Measurements from ENCODE around the gene LRP1-AS.

The LRP1-AS gene

GRCh38 chr12:57160741-57161140, 13.3 kb upstream of the LRP1-AS start:
- no peak for DNase-seq (ENCODE audit: low spot score)

GRCh38 chr12:57160040-57160439, 12.6 kb upstream of the LRP1-AS start:
- no peak for DNase-seq (ENCODE audit: low spot score)

- DNase-seq (ENCODE audit: low spot score) = no peak
These were observed 11.9 kb upstream of the LRP1-AS start for GRCh38 chr12:57159311-57159710.

GRCh38 chr12:57158665-57159064, 11.2 kb upstream of the LRP1-AS start:
- DNase-seq (ENCODE audit: low spot score) = no peak

GRCh38 chr12:57158186-57158585, 10.8 kb upstream of the LRP1-AS start:
- DNase-seq (ENCODE audit: low spot score) = no peak

GRCh38 chr12:57157588-57158173, 10.3 kb upstream of the LRP1-AS start:
- no peak for DNase-seq (ENCODE audit: low spot score)

GRCh38 chr12:57156701-57157403, 9.4 kb upstream of the LRP1-AS start:
- no peak for DNase-seq (ENCODE audit: low spot score)

GRCh38 chr12:57154804-57155434, 7.5 kb upstream of the LRP1-AS start:
- DNase-seq (ENCODE audit: low spot score) = no peak

- peak; percentile 65 for DNase-seq (ENCODE audit: low spot score)
These were observed 6.7 kb upstream of the LRP1-AS start for GRCh38 chr12:57154076-57154475.

- DNase-seq (ENCODE audit: low spot score) = peak; percentile 58
These were observed 6.1 kb upstream of the LRP1-AS start for GRCh38 chr12:57153415-57153997.

- no peak for DNase-seq (ENCODE audit: low spot score)
These were observed 5.2 kb upstream of the LRP1-AS start for GRCh38 chr12:57152639-57153038.

GRCh38 chr12:57151741-57152630, 4.6 kb upstream of the LRP1-AS start:
- no peak for DNase-seq (ENCODE audit: low spot score)

GRCh38 chr12:57150400-57151000, 3.1 kb upstream of the LRP1-AS start:
- no peak for DNase-seq (ENCODE audit: low spot score)

GRCh38 chr12:57149245-57149900, 2.0 kb upstream of the LRP1-AS start:
- DNase-seq (ENCODE audit: low spot score) = no peak

- DNase-seq (ENCODE audit: low spot score) = no peak
These were observed 1.2 kb upstream of the LRP1-AS start for GRCh38 chr12:57148469-57149244.

GRCh38 chr12:57146092-57146491, 1.3 kb downstream of the LRP1-AS start:
- no peak for DNase-seq (ENCODE audit: low spot score)

- no peak for DNase-seq (ENCODE audit: low spot score)
These were observed 1.9 kb downstream of the LRP1-AS start for GRCh38 chr12:57145460-57146059.

GRCh38 chr12:57143454-57143853, 4.0 kb downstream of the LRP1-AS start:
- DNase-seq (ENCODE audit: low spot score) = no peak

- DNase-seq (ENCODE audit: low spot score) = no peak
These were observed 4.7 kb downstream of the LRP1-AS start for GRCh38 chr12:57142727-57143126.
